ENCODE measurements around the gene ZFAND3.

DNA sequence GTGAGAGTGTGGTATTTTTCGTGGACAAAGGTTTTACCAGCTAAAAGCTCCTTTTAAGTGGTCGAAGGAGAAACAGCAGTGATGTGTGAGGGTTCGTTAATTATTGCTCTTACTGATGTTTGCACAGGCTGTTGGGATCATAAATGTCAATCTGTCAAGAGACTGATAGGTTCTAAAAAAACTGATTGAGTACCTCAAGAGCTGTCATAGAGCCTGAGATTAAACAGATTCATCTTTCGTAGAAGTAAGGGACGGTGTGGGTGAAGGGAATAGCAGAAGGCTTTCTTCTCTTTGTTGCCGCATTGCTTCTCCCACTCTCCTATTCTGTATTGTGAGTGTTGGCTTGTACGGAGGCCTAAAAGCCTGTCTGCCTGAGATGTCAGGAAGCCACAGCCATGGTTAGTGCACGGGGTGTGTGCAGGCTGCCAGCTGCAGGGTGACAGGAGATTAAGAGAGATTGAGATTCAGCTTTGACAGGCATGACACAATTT lies 291.0 kb downstream of the ZFAND3 start:
- TF ChIP-seq POLR2A (IDR thresholded peaks at IDR 0.05) (no peak), POLR2AphosphoS5 (IDR thresholded peaks at IDR 0.05; ENCODE audit: insufficient read depth in 1 of 2, low read depth in 1 of 2) (peak in 1 of 2 donors; percentile 15)
- TF ChIP-seq, protein P1, sequence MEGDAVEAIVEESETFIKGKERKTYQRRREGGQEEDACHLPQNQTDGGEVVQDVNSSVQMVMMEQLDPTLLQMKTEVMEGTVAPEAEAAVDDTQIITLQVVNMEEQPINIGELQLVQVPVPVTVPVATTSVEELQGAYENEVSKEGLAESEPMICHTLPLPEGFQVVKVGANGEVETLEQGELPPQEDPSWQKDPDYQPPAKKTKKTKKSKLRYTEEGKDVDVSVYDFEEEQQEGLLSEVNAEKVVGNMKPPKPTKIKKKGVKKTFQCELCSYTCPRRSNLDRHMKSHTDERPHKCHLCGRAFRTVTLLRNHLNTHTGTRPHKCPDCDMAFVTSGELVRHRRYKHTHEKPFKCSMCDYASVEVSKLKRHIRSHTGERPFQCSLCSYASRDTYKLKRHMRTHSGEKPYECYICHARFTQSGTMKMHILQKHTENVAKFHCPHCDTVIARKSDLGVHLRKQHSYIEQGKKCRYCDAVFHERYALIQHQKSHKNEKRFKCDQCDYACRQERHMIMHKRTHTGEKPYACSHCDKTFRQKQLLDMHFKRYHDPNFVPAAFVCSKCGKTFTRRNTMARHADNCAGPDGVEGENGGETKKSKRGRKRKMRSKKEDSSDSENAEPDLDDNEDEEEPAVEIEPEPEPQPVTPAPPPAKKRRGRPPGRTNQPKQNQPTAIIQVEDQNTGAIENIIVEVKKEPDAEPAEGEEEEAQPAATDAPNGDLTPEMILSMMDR (IDR thresholded peaks at IDR 0.05), result no peak
